Natural killer cell (primary cell): Measurements from ENCODE around the gene THEMIS. TPM values are rescaled to one million over a fixed set of nuclear protein-coding genes. Genes with fewer than 3 reads are reported as not detected.

Experiments used
- ATAC-seq, 3 donors: fragments of 150-1000 bp in 2 of 3; fragments of 200-7000 bp in 1 of 3; cut with Tn5 transposase; 1 replicate in 1 of 3; 2 replicates in 2 of 3; pipeline ENCODE4 v1.10.0; 2021; ENCODE audit warnings: mild to moderate bottlenecking in 2 of 3, moderate library complexity in 2 of 3
- DNase-seq, 2 donors: peaks; one replicate each; pipeline versions ENCODE4 v3.0.0 to v3.0.0-alpha.2; 2013 to 2021; ENCODE audit warnings: mixed read lengths in 1 of 2
- H3K27ac ChIP-seq: one replicate; pipeline ENCODE4 v1.5.1; 2013; ENCODE audit warnings: mild to moderate bottlenecking, low read length
- H3K27me3 ChIP-seq: one replicate; pipeline ENCODE4 v1.6.1; 2013; ENCODE audit warnings: low read length; ENCODE audit not compliant: control insufficient read depth, insufficient read depth
- H3K36me3 ChIP-seq: one replicate; pipeline ENCODE4 v1.6.1; 2013; ENCODE audit warnings: low read length; ENCODE audit not compliant: control insufficient read depth, insufficient read depth
- H3K4me1 ChIP-seq: one replicate; pipeline ENCODE4 v1.6.1; 2013; ENCODE audit warnings: low read length; ENCODE audit not compliant: control insufficient read depth, insufficient read depth
- H3K4me3 ChIP-seq: one replicate; pipeline ENCODE4 v1.5.1; 2013; ENCODE audit warnings: low read length
- H3K9me3 ChIP-seq: one replicate; pipeline ENCODE4 v1.6.1; 2013; ENCODE audit warnings: low read length; ENCODE audit not compliant: control insufficient read depth, insufficient read depth
- H3K27ac Mint-ChIP-seq, 2 donors: one replicate each; pipeline ENCODE4 v1.8.0; 2022; ENCODE audit warnings: mild to moderate bottlenecking in 2 of 2, mixed read lengths in 2 of 2, moderate library complexity in 1 of 2
- H3K27me3 Mint-ChIP-seq, 2 donors: one replicate each; pipeline ENCODE4 v1.8.0; 2022; ENCODE audit warnings: low read depth in 2 of 2, mixed read lengths in 2 of 2
- H3K36me3 Mint-ChIP-seq: one replicate; pipeline ENCODE4 v1.8.0; 2022; ENCODE audit warnings: mixed read lengths
- H3K4me1 Mint-ChIP-seq, 2 donors: one replicate each; pipeline ENCODE4 v1.8.0; 2022; ENCODE audit warnings: mixed read lengths in 2 of 2
- H3K4me3 Mint-ChIP-seq: one replicate; pipeline ENCODE4 v1.8.0; 2022; ENCODE audit warnings: mild to moderate bottlenecking, moderate library complexity, mixed read lengths
- H3K9me3 Mint-ChIP-seq, 2 donors: one replicate each; pipeline ENCODE4 v1.8.0; 2022; ENCODE audit warnings: mixed read lengths in 2 of 2
- WGBS: methylation state at CpG from one replicate; pipeline ENCODE4 v1.1.7; 2013; ENCODE audit warnings: missing lambda C conversion rate; ENCODE audit not compliant: insufficient coverage; 5-methylcytosine and 5-hydroxymethylcytosine counted together
- intact Hi-C: fragments of 100-400 bp; cut with micrococcal nuclease; formaldehyde crosslinking; loops from one replicate; pipeline ENCODE4 v1.14.2; 2022
- total RNA-seq, 4 donors: library from RNA; stranded (reverse); fragments of 120-200 nt in 1 of 4; gene quantifications; one replicate each; pipeline versions ENCODE4 v1.2.3 to v1.2.4, GENCODE V29; 2013 to 2022
- TF ChIP-seq, protein P1 (sequence below): fragments of 200-600 bp; IDR thresholded peaks from one replicate; pipeline ENCODE4 v1.8.0; 2022; ENCODE audit warnings: antibody characterized with exemption

THEMIS gene
- total RNA-seq, 3 donors from 2014 or later (not counting 1 experiment from before 2014, with no cell fraction given): 0.82 to 11.7 (median 1.7) TPM

- Mint-ChIP-seq H3K27me3 (peaks cover 0 to 5% of the 10 kb centered on the region in 2 donors), H3K4me1 (no peaks in the 10 kb centered on the region), H3K4me3 (no peak overlapping the region), H3K27ac (no peak overlapping the region), H3K36me3 (no peaks in the 10 kb centered on the region), H3K9me3 (no peaks in the 10 kb centered on the region)
- ATAC-seq (no peak), DNase-seq (no peak)
- H3K36me3 ChIP-seq: no peaks in the 10 kb centered on the region
- H3K27me3 ChIP-seq: no peaks in the 10 kb centered on the region
- no peak overlapping the region for H3K4me3 ChIP-seq
- H3K4me1 ChIP-seq: peaks cover 4% of the 10 kb centered on the region
- intact Hi-C loops: no loop called here
- no peak overlapping the region for H3K27ac ChIP-seq
- TF ChIP-seq, protein P1, sequence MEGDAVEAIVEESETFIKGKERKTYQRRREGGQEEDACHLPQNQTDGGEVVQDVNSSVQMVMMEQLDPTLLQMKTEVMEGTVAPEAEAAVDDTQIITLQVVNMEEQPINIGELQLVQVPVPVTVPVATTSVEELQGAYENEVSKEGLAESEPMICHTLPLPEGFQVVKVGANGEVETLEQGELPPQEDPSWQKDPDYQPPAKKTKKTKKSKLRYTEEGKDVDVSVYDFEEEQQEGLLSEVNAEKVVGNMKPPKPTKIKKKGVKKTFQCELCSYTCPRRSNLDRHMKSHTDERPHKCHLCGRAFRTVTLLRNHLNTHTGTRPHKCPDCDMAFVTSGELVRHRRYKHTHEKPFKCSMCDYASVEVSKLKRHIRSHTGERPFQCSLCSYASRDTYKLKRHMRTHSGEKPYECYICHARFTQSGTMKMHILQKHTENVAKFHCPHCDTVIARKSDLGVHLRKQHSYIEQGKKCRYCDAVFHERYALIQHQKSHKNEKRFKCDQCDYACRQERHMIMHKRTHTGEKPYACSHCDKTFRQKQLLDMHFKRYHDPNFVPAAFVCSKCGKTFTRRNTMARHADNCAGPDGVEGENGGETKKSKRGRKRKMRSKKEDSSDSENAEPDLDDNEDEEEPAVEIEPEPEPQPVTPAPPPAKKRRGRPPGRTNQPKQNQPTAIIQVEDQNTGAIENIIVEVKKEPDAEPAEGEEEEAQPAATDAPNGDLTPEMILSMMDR: no peak
- WGBS: 96% methylated on average over 11 of the region's 11 CpGs
- no peaks in the 10 kb centered on the region for H3K9me3 ChIP-seq
Observed at GRCh38 chr6:127791779-127792528, 108.9 kb downstream of the THEMIS start.

- WGBS: 91% methylated on average over 5 of the region's 5 CpGs
- intact Hi-C loops: no loop called here
- Mint-ChIP-seq H3K36me3 (no peaks in the 10 kb centered on the region), H3K27ac (no peak overlapping the region), H3K9me3 (no peaks in the 10 kb centered on the region), H3K27me3 (peaks cover 0 to 5% of the 10 kb centered on the region in 2 donors), H3K4me3 (no peak overlapping the region), H3K4me1 (no peaks in the 10 kb centered on the region)
- Histone ChIP-seq H3K27me3 (no peaks in the 10 kb centered on the region), H3K4me3 (no peak overlapping the region), H3K9me3 (no peaks in the 10 kb centered on the region), H3K4me1 (peaks cover 4% of the 10 kb centered on the region), H3K36me3 (no peaks in the 10 kb centered on the region), H3K27ac (no peak overlapping the region)
- DNase-seq: no peak
- no peak for ATAC-seq
- TF ChIP-seq, protein P1: no peak
Observed at GRCh38 chr6:127790571-127790970, 110.3 kb downstream of the THEMIS start.

DNA sequence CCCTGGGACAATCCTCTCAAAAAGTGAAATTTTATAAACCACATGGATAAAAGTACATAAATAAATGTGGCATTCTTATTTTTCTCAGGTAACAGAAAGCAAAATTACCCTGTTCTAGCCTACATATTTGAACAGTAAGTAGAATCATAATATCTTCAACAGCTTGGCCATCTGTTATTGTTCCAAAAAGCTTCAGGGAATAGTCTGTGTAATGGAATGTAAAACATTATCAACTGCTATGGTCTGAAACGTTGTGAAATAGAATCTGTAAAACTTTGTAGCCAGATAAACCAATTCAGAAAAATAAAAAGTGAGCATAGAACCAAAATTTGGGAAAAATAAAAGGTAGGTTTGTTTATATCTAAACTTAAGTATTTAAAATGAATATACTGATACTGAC is 114.7 kb downstream of the THEMIS start:
- no peaks in the 10 kb centered on the region for H3K36me3 Mint-ChIP-seq
- H3K27me3 Mint-ChIP-seq: peaks cover 0 to 2% of the 10 kb centered on the region in 2 donors

More for the DNA sequence above, 114.7 kb downstream of the THEMIS start:
- DNase-seq (no peak), ATAC-seq (no peak)
- no peaks in the 10 kb centered on the region for H3K36me3 ChIP-seq
- intact Hi-C loops: no loop called here
- H3K27me3 ChIP-seq: no peaks in the 10 kb centered on the region
- Mint-ChIP-seq H3K27ac (no peak overlapping the region), H3K9me3 (peaks cover 0 to 4% of the 10 kb centered on the region in 2 donors), H3K4me1 (no peaks in the 10 kb centered on the region), H3K4me3 (no peak overlapping the region)
- H3K4me3 ChIP-seq: no peak overlapping the region
- 50% methylated on average over 1 of the region's 1 CpG for WGBS
- TF ChIP-seq, protein P1: no peak
- H3K27ac ChIP-seq: no peak overlapping the region
- no peaks in the 10 kb centered on the region for H3K4me1 ChIP-seq
- H3K9me3 ChIP-seq: peaks cover 6% of the 10 kb centered on the region
